HepG2 (cell line): ENCODE results near the gene PAFAH1B1. TPM values are rescaled to one million over a fixed set of nuclear protein-coding genes. Genes with fewer than 3 reads are reported as not detected.
A peak's percentile ranks its signal among the peaks of the same experiment; 100 is the strongest.

Source experiments
- ATAC-seq: fragments of 200-7000 bp; cut with Tn5 transposase; 3 replicates; pipeline ENCODE4 v1.9.1; 2020; ENCODE audit warnings: mild to moderate bottlenecking, moderate library complexity
- BruUV-seq: library from RNA; stranded (reverse); fragments of 400-500 nt; replicated peaks from 2 replicates; lab custom pipeline; 2021; lab: Mats Ljungman, UMichigan
- CTCF ChIA-PET: fragments of 300-600 bp; formaldehyde crosslinking; extraction: SDS; loops from one replicate; lab custom pipeline; 2021; ENCODE audit warnings: low total read pairs, inconsistent platforms, low intra/inter-chr PET ratio; lab: Yijun Ruan, JAX
- POLR2A ChIA-PET: fragments of 350-600 bp; sonication (Branson Sonifier 250); formaldehyde crosslinking; loops from one replicate; lab custom pipeline; 2020; ENCODE audit warnings: antibody characterized with exemption, inconsistent platforms; lab: Yijun Ruan, JAX
- DNase-seq: peaks from one replicate; pipeline ENCODE4 v3.0.0-alpha.2; 2015; ENCODE audit warnings: low spot score
- FAIRE-seq: peaks from 3 replicates; lab custom pipeline; 2011; peaks lifted over from hg19 to GRCh38; lab: Jason Lieb, UNC
- H2AFZ ChIP-seq: one replicate; pipeline ENCODE4 v1.6.1; 2011; ENCODE audit warnings: low read length, inconsistent platforms
- H3K27ac ChIP-seq: fragments of 300-600 bp; 3 replicates; pipeline ENCODE4 v1.8.0; 2011; ENCODE audit warnings: mixed run types, mild to moderate bottlenecking, mixed read lengths, low read length, inconsistent platforms; ENCODE audit not compliant: insufficient read depth; ENCODE audit errors: extremely low read length
- H3K27me3 ChIP-seq, 2 experiments: fragments of 200-600 bp in 1 of 2; 2 replicates in 1 of 2; 3 replicates in 1 of 2; pipeline versions ENCODE4 v1.6.0 to v1.8.0; 2011; ENCODE audit warnings: low read length in 2 of 2, mild to moderate bottlenecking in 2 of 2, moderate library complexity in 2 of 2, inconsistent platforms in 1 of 2; ENCODE audit not compliant: insufficient read depth in 2 of 2, control insufficient read depth in 1 of 2
- H3K36me3 ChIP-seq, 2 experiments: fragments of 200-600 bp in 1 of 2; replicated peaks in 1 of 2; 2 replicates in 1 of 2; 3 replicates in 1 of 2; pipeline versions ENCODE4 v1.5.1 to v1.8.0; 2011; ENCODE audit warnings: low read length in 2 of 2, inconsistent platforms in 1 of 2; ENCODE audit not compliant: insufficient read depth in 2 of 2, control insufficient read depth in 1 of 2
- H3K4me1 ChIP-seq: 2 replicates; pipeline ENCODE4 v1.5.1; 2012; ENCODE audit warnings: low read length, inconsistent platforms; ENCODE audit not compliant: insufficient read depth
- H3K4me2 ChIP-seq: 2 replicates; pipeline ENCODE4 v1.6.0; 2011; ENCODE audit warnings: low read depth, low read length, inconsistent platforms
- H3K4me3 ChIP-seq, 3 experiments: fragments of 200-600 bp in 1 of 3; sonication (generic), shearing (Covaris generic) in 1 of 3; replicated peaks in 1 of 3; 2 replicates each; pipeline ENCODE4 v1.5.1; 2011 to 2016; ENCODE audit warnings: low read length in 3 of 3, inconsistent platforms in 2 of 3, low read depth in 2 of 3, mild to moderate bottlenecking in 2 of 3, control low read depth in 1 of 3, mixed read lengths in 1 of 3; ENCODE audit not compliant: insufficient read depth in 1 of 3
- H3K79me2 ChIP-seq: one replicate; pipeline ENCODE4 v1.6.1; 2011; ENCODE audit warnings: low read length, inconsistent platforms; ENCODE audit not compliant: insufficient read depth
- H3K9ac ChIP-seq: 2 replicates; pipeline ENCODE4 v1.6.0; 2011; ENCODE audit warnings: mild to moderate bottlenecking, low read depth, low read length, inconsistent platforms; ENCODE audit not compliant: insufficient read depth
- H3K9me3 ChIP-seq: 2 replicates; pipeline ENCODE4 v1.5.1; 2012; ENCODE audit warnings: mild to moderate bottlenecking, low read length
- H4K20me1 ChIP-seq: 2 replicates; pipeline ENCODE4 v1.6.0; 2011; ENCODE audit warnings: inconsistent platforms, mild to moderate bottlenecking, low read length, moderate library complexity; ENCODE audit not compliant: insufficient read depth
- ARID5B ChIP-seq: IDR thresholded peaks from 2 replicates; pipeline ENCODE4 v1.4.0; 2020; ENCODE audit warnings: mild to moderate bottlenecking, missing genetic modification reagents
- ARNTL ChIP-seq: sonication (generic); formaldehyde crosslinking; IDR thresholded peaks from 2 replicates; pipeline ENCODE4 v1.4.0; 2020; ENCODE audit warnings: mild to moderate bottlenecking, missing genetic modification reagents
- MYPOP ChIP-seq: sonication (generic); formaldehyde crosslinking; IDR thresholded peaks from 2 replicates; pipeline ENCODE4 v1.8.1; 2023; ENCODE audit warnings: mild to moderate bottlenecking, moderate library complexity, missing genetic modification reagents
- PBX3 ChIP-seq: sonication (generic); formaldehyde crosslinking; IDR thresholded peaks from 2 replicates; pipeline ENCODE4 v1.8.1; 2023; ENCODE audit warnings: missing genetic modification reagents, inconsistent platforms, borderline replicate concordance
- SRSF4 ChIP-seq: fragments of 200-400 bp; formaldehyde crosslinking; IDR thresholded peaks from one replicate; pipeline ENCODE4 v1.6.1; 2018; ENCODE audit warnings: mild to moderate bottlenecking, low read depth, low read length, moderate library complexity; ENCODE audit not compliant: poor library complexity, severe bottlenecking
- TEAD3 ChIP-seq: optimal IDR thresholded peaks from 2 replicates; pipeline ENCODE3; 2016; ENCODE audit warnings: borderline replicate concordance
- ZBTB10 ChIP-seq: sonication (generic); formaldehyde crosslinking; IDR thresholded peaks from 2 replicates; pipeline ENCODE4 v1.4.0; 2020; ENCODE audit warnings: missing genetic modification reagents, borderline replicate concordance
- ZNF576 ChIP-seq: sonication (generic); formaldehyde crosslinking; IDR thresholded peaks from 2 replicates; pipeline ENCODE4 v1.4.0; 2020; ENCODE audit warnings: mild to moderate bottlenecking, missing genetic modification reagents
- ZNF644 ChIP-seq: IDR thresholded peaks from 2 replicates; pipeline ENCODE4 v1.6.1; 2016; ENCODE audit warnings: low read depth
- ZNF777 ChIP-seq: sonication (generic); formaldehyde crosslinking; IDR thresholded peaks from 2 replicates; pipeline ENCODE4 v1.4.0; 2020; ENCODE audit warnings: missing genetic modification reagents
- ZNF800 ChIP-seq: sonication (generic); formaldehyde crosslinking; IDR thresholded peaks from 2 replicates; pipeline ENCODE4 v1.4.0; 2020; ENCODE audit warnings: missing genetic modification reagents
- ZNF850 ChIP-seq: sonication (generic); formaldehyde crosslinking; conservative IDR thresholded peaks from 2 replicates; pipeline ENCODE4 v1.9.0; 2021; ENCODE audit warnings: mild to moderate bottlenecking, missing genetic modification reagents
- WGBS: methylation state at CpG from one replicate; pipeline ENCODE4 v1.1.6; 2017; ENCODE audit warnings: low lambda C conversion rate; 5-methylcytosine and 5-hydroxymethylcytosine counted together
- in situ Hi-C: cut with HindIII; loops from 2 replicates; pipeline ENCODE4 v1.10.0; 2017; ENCODE audit warnings: low pct_unique_long_range_greater_than_20kb; ENCODE audit not compliant: extremely low pct_ligation_motif_present
- intact Hi-C: fragments of 100-400 bp; cut with micrococcal nuclease; formaldehyde crosslinking; loops from one replicate; pipeline ENCODE4 v1.10.0; 2022; ENCODE audit not compliant: unreplicated experiment
- polyA plus RNA-seq, 8 experiments: library from polyadenylated mRNA; depleted of rRNA in 3 of 8; stranded (reverse) in 7 of 8; unstranded in 1 of 8; fragments of >200 nt; fragmentation: Illumina TruSeq in 4 of 8; extraction: Trizol in 4 of 8; gene quantifications; 2 replicates each; pipeline versions ENCODE4 v1.2.1 to v1.2.3, GENCODE V29; 2011 to 2016; ENCODE audit warnings: low read depth in 4 of 8, missing spikeins in 1 of 8, mixed read lengths in 1 of 8; ENCODE audit not compliant: insufficient read depth in 1 of 8
- total RNA-seq, 5 experiments: library from RNA; depleted of rRNA; stranded (reverse); fragments of >200 nt; fragmentation: Illumina TruSeq; extraction: Trizol; gene quantifications; 2 replicates each; pipeline ENCODE4 v1.2.3, GENCODE V29; 2016; ENCODE audit warnings: low read depth in 1 of 5

The PAFAH1B1 gene
- total and polyA plus RNA-seq, 2 of the 13 experiments (the other 11 are each of a cell fraction or from before 2014, with no cell fraction given), result 46.0 to 64.9 TPM

- Histone ChIP-seq H3K36me3 (no peaks in the 10 kb centered on the region), H3K27me3 (peaks cover 7 to 21% of the 10 kb centered on the region in 2 experiments; a peak in 4 of 5 replicates), H4K20me1 (no peaks in the 10 kb centered on the region), H3K4me2 (no peak overlapping the region; the same call in 1 of the 2 replicates), H2AFZ (no peak overlapping the region), H3K9ac (no peak overlapping the region), H3K27ac (no peak overlapping the region), H3K79me2 (no peaks in the 10 kb centered on the region), H3K4me3 (no peak overlapping the region), H3K9me3 (no peaks in the 10 kb centered on the region), H3K4me1 (peaks cover 4% of the 10 kb centered on the region)
- in situ Hi-C loops, result no loop called here
- no peak for DNase-seq
- ChIA-PET POLR2A (no interaction called here), CTCF (no interaction called here)
- intact Hi-C loops, result no loop called here
- no peak for FAIRE-seq
- peak; percentile 20; the same call in 1 of the 3 replicates for ATAC-seq
- 60% methylated on average over 10 of the region's 18 CpGs for WGBS
- no TSS peak for BruUV-seq
- TF ChIP-seq MYPOP (CRISPR knock-in tag) (peak; percentile 59; the same call in 1 of the 2 replicates), ZNF777 (0 out of 2 replicates have a peak, but pooled peaks have one; percentile 2), ARID5B (no peak), ZNF644 (no peak), ZNF850 (CRISPR knock-in tag) (no peak), TEAD3 (CRISPR knock-in tag) (no peak), PBX3 (CRISPR knock-in tag) (no peak), ZNF800 (CRISPR knock-in tag) (0 out of 2 replicates have a peak, but pooled peaks have one; percentile 37), SRSF4 (no peak), ARNTL (CRISPR knock-in tag) (no peak), ZBTB10 (no peak), ZNF576 (CRISPR knock-in tag) (no peak)
Measured at GRCh38 chr17:2723505-2723996, 130.1 kb downstream of the PAFAH1B1 start.
